Breast epithelium (tissue), 4 donors: ENCODE measurements around the gene GRK5. TPM values are rescaled to one million over a fixed set of nuclear protein-coding genes. Genes with fewer than 3 reads are reported as not detected.

Experiments
- DNase-seq, 2 donors: peaks; one replicate each; pipeline ENCODE4 v3.0.0-alpha.2; 2019; ENCODE audit warnings: low spot score in 2 of 2
- H3K27ac ChIP-seq, 2 donors: fragments of 200-600 bp; sonication (generic) in 1 of 2; one replicate each; pipeline ENCODE4 v1.5.1; 2016 to 2019; ENCODE audit warnings: mild to moderate bottlenecking in 1 of 2
- H3K27me3 ChIP-seq, 2 donors: fragments of 200-600 bp; sonication (generic) in 1 of 2; one replicate each; pipeline versions ENCODE4 v1.5.1 to v1.6.0; 2017 to 2019; ENCODE audit warnings: control low read depth in 1 of 2, mild to moderate bottlenecking in 1 of 2
- H3K36me3 ChIP-seq: fragments of 200-600 bp; one replicate; pipeline ENCODE4 v1.5.1; 2019
- H3K4me1 ChIP-seq, 2 donors: fragments of 200-600 bp; sonication (generic); one replicate each; pipeline ENCODE4 v1.5.1; 2016 to 2019; ENCODE audit warnings: control low read depth in 1 of 2
- H3K4me3 ChIP-seq, 3 donors: fragments of 200-600 bp; sonication (generic); 1 replicate in 2 of 3; 2 replicates in 1 of 3; pipeline ENCODE4 v1.5.1; 2016 to 2019; ENCODE audit warnings: mild to moderate bottlenecking in 3 of 3, moderate library complexity in 2 of 3
- H3K9me3 ChIP-seq, 2 donors: fragments of 200-600 bp; sonication (generic) in 1 of 2; one replicate each; pipeline ENCODE4 v1.5.1; 2016 to 2019; ENCODE audit warnings: control low read depth in 1 of 2
- CTCF ChIP-seq, 3 donors: fragments of 450-650 bp; IDR thresholded peaks; one replicate each; pipeline ENCODE4 v1.5.1; 2016 to 2017; ENCODE audit warnings: antibody characterized with exemption in 3 of 3, mild to moderate bottlenecking in 3 of 3, moderate library complexity in 3 of 3
- POLR2A ChIP-seq: fragments of 450-650 bp; IDR thresholded peaks from one replicate; pipeline ENCODE4 v1.6.1; 2016; ENCODE audit warnings: antibody characterized with exemption, mild to moderate bottlenecking, moderate library complexity
- POLR2AphosphoS5 ChIP-seq, 3 donors: sonication (generic); formaldehyde crosslinking; IDR thresholded peaks; one replicate each; pipeline ENCODE4 v1.6.1; 2017; ENCODE audit warnings: antibody characterized with exemption in 3 of 3
- intact Hi-C: fragments of 100-400 bp; cut with DNase I; formaldehyde crosslinking; loops from one replicate; pipeline ENCODE4 v1.15.1; 2023; ENCODE audit warnings: low total_unique reads
- total RNA-seq, 3 donors: library from RNA; depleted of rRNA; stranded (reverse); fragments of >200 nt; gene quantifications; one replicate each; pipeline ENCODE4 v1.1.0, GENCODE V29; 2016

GRK5 gene
- total RNA-seq, 3 donors from 2014 or later = 14.9 to 20.6 (median 15.2) TPM

DNA sequence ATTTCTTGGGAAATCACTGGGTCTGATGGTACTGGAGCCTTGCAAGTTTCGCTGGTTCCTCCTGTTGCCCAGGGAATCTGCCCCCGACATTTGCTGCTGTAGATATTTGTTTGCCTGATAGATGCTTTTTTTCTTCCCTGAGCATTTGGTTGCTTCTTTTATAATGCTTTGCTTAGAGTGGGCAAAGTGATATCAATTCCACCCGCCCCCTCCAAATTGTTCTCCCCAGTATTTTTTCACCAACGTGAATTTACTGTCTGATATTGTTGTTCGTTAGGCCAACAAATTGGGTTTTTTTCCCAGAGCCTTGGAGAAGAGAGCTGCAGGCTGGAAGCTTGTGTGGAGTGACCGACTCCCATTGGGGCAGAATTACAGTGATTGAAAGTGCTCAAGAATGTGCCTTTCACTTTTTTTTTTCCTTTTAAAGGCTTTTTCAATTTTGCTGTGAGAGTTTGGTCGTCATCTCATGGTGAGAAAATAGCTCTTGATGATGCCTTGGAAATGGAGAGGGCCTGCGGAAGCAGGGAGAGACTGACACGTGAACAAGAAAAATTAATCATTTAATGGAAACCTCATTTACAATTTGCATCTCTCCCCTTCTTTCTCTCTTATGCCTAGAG lies 2.5 kb downstream of the GRK5 start:
- H3K27me3 ChIP-seq = no peaks in the 10 kb centered on the region
- H3K36me3 ChIP-seq = no peaks in the 10 kb centered on the region
- no peak for TF ChIP-seq POLR2AphosphoS5 (IDR thresholded peaks at IDR 0.05)
- no peak for TF ChIP-seq CTCF (IDR thresholded peaks at IDR 0.05)
- TF ChIP-seq POLR2A = no peak
- H3K4me1 ChIP-seq = peaks cover 3 to 11% of the 10 kb centered on the region in 2 donors
- H3K27ac ChIP-seq = peak overlapping the region; percentile 30 to 99
- intact Hi-C loops = loop anchor here (2.0 to 10.0 kb wide), 3 partner anchors 95 to 235 kb away; no protein-coding TSS in a partner anchor
- H3K4me3 ChIP-seq = peak overlapping the region; percentile 78 to 98 (median 91)
- no peaks in the 10 kb centered on the region for H3K9me3 ChIP-seq
- DNase-seq = no peak

DNA sequence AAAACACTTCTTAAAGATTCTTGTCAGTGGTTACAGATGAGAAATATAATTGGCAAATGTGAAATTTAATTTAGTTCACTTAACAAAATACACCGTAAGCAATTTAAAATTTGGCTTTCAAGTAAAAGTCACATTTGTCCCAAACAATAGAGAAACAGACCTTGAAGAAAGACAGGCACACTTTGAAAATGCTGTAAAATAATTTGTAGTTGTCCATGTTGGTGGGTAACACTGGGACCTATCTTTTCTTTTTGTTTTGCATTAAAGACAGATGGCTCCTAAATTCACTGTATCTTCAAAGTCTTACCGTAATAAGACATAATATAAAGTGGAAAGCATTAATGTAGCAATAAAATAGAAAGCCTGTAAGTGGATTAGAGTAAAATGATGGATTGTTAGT lies 3.3 kb downstream of the GRK5 start:
- no peak for TF ChIP-seq POLR2AphosphoS5 (IDR thresholded peaks at IDR 0.05)
- no peak for TF ChIP-seq CTCF (IDR thresholded peaks at IDR 0.05)
- no peak for TF ChIP-seq POLR2A
- Histone ChIP-seq H3K4me3 (no peak overlapping the region), H3K4me1 (peaks cover 3 to 11% of the 10 kb centered on the region in 2 donors), H3K27me3 (no peaks in the 10 kb centered on the region), H3K27ac (no peak overlapping the region), H3K36me3 (no peaks in the 10 kb centered on the region), H3K9me3 (no peaks in the 10 kb centered on the region)
- no peak for DNase-seq
- intact Hi-C loops = no loop called here

GRCh38 chr10:119211176-119211575 lies 3.8 kb downstream of the GRK5 start:
- Histone ChIP-seq H3K27me3 (no peaks in the 10 kb centered on the region), H3K4me1 (peaks cover 2 to 9% of the 10 kb centered on the region in 2 donors), H3K9me3 (no peaks in the 10 kb centered on the region), H3K27ac (peak overlapping the region; percentile 61 to 73), H3K36me3 (no peaks in the 10 kb centered on the region), H3K4me3 (no peak overlapping the region)
- TF ChIP-seq POLR2AphosphoS5 (IDR thresholded peaks at IDR 0.05) (no peak), POLR2A (no peak), CTCF (IDR thresholded peaks at IDR 0.05) (no peak)
- DNase-seq = no peak
- intact Hi-C loops = no loop called here

- H3K9me3 ChIP-seq = no peaks in the 10 kb centered on the region
- peak overlapping the region in 1 of 3 donors; percentile 23 for H3K4me3 ChIP-seq
- H3K4me1 ChIP-seq = peaks cover 0 to 6% of the 10 kb centered on the region in 2 donors
- DNase-seq = no peak
- no peak for TF ChIP-seq CTCF (IDR thresholded peaks at IDR 0.05)
- TF ChIP-seq POLR2A = no peak
- no peak for TF ChIP-seq POLR2AphosphoS5 (IDR thresholded peaks at IDR 0.05)
- H3K27me3 ChIP-seq = no peaks in the 10 kb centered on the region
- H3K27ac ChIP-seq = peak overlapping the region; percentile 61 to 73
- intact Hi-C loops = no loop called here
- H3K36me3 ChIP-seq = no peaks in the 10 kb centered on the region
Measured at GRCh38 chr10:119211625-119212441, 4.5 kb downstream of the GRK5 start.

GRCh38 chr10:119215371-119215770 lies 8.0 kb downstream of the GRK5 start:
- H3K4me1 ChIP-seq = no peaks in the 10 kb centered on the region
- DNase-seq = no peak
- no peaks in the 10 kb centered on the region for H3K27me3 ChIP-seq
- no peaks in the 10 kb centered on the region for H3K36me3 ChIP-seq
- no peak overlapping the region for H3K4me3 ChIP-seq
- intact Hi-C loops = no loop called here
- H3K27ac ChIP-seq = no peak overlapping the region
- H3K9me3 ChIP-seq = no peaks in the 10 kb centered on the region
- TF ChIP-seq CTCF (IDR thresholded peaks at IDR 0.05) = no peak
- TF ChIP-seq POLR2AphosphoS5 (IDR thresholded peaks at IDR 0.05) = no peak
- no peak for TF ChIP-seq POLR2A
